ES-I3 (cell line): Measurements from ENCODE around the gene OR52I2.

Experiments used
- H3K36me3 ChIP-seq: 2 replicates; pipeline ENCODE4 v1.6.1; 2013; ENCODE audit warnings: mild to moderate bottlenecking, low read length, control low read depth, moderate library complexity; ENCODE audit not compliant: insufficient read depth
- H3K4me1 ChIP-seq: 2 replicates; pipeline ENCODE4 v1.6.1; 2013; ENCODE audit warnings: mild to moderate bottlenecking, control low read depth, low read length; ENCODE audit not compliant: insufficient read depth
- H3K9ac ChIP-seq: 2 replicates; pipeline ENCODE4 v1.6.1; 2013; ENCODE audit warnings: low read depth, mild to moderate bottlenecking, low read length, moderate library complexity
- H3K9me3 ChIP-seq: 2 replicates; pipeline ENCODE4 v1.6.1; 2013; ENCODE audit warnings: mild to moderate bottlenecking, low read length, moderate library complexity; ENCODE audit not compliant: control insufficient read depth, insufficient read depth

Gene OR52I2

GRCh38 chr11:4581443-4581842 lies at the start of gene OR52I2:
TSS of gene OR52I2 (plus strand) at chr11:4581743.
- Histone ChIP-seq H3K9me3 (no peaks in the 10 kb centered on the region), H3K36me3 (no peaks in the 10 kb centered on the region), H3K4me1 (no peaks in the 10 kb centered on the region), H3K9ac (no peak within 1 kb of the TSS)

GRCh38 chr11:4539603-4540219 lies 41.8 kb upstream of the OR52I2 start:
- no peaks in the 10 kb centered on the region for H3K4me1 ChIP-seq
- no peaks in the 10 kb centered on the region for H3K9me3 ChIP-seq
- H3K9ac ChIP-seq: no peak overlapping the region
- no peaks in the 10 kb centered on the region for H3K36me3 ChIP-seq

GRCh38 chr11:4541071-4541470 lies 40.5 kb upstream of the OR52I2 start:
- no peaks in the 10 kb centered on the region for H3K36me3 ChIP-seq
- H3K4me1 ChIP-seq: no peaks in the 10 kb centered on the region
- no peaks in the 10 kb centered on the region for H3K9me3 ChIP-seq
- no peak overlapping the region for H3K9ac ChIP-seq

- Histone ChIP-seq H3K4me1 (no peaks in the 10 kb centered on the region), H3K36me3 (no peaks in the 10 kb centered on the region), H3K9ac (no peak overlapping the region), H3K9me3 (no peaks in the 10 kb centered on the region)
Measured at GRCh38 chr11:4543561-4543960, 38.0 kb upstream of the OR52I2 start.

GRCh38 chr11:4544891-4545290 lies 36.7 kb upstream of the OR52I2 start, which contains the start of gene OR52M1:
TSS of gene OR52M1 (plus strand) at chr11:4545191. CDS start at chr11:4545191, 0 bp downstream.
- no peaks in the 10 kb centered on the region for H3K9me3 ChIP-seq
- no peaks in the 10 kb centered on the region for H3K4me1 ChIP-seq
- H3K9ac ChIP-seq: no peak within 1 kb of the TSS
- no peaks in the 10 kb centered on the region for H3K36me3 ChIP-seq

GRCh38 chr11:4546878-4547277 lies 34.7 kb upstream of the OR52I2 start:
- no peak overlapping the region for H3K9ac ChIP-seq
- no peaks in the 10 kb centered on the region for H3K36me3 ChIP-seq
- no peaks in the 10 kb centered on the region for H3K4me1 ChIP-seq
- H3K9me3 ChIP-seq: no peaks in the 10 kb centered on the region

- Histone ChIP-seq H3K9me3 (no peaks in the 10 kb centered on the region), H3K4me1 (no peaks in the 10 kb centered on the region), H3K9ac (no peak overlapping the region), H3K36me3 (no peaks in the 10 kb centered on the region)
Measured at GRCh38 chr11:4547416-4547815, 34.1 kb upstream of the OR52I2 start.

- no peaks in the 10 kb centered on the region for H3K36me3 ChIP-seq
- no peaks in the 10 kb centered on the region for H3K4me1 ChIP-seq
- no peak overlapping the region for H3K9ac ChIP-seq
- H3K9me3 ChIP-seq: no peaks in the 10 kb centered on the region
Measured at GRCh38 chr11:4551346-4551979, 30.1 kb upstream of the OR52I2 start.

GRCh38 chr11:4559527-4560440 lies 21.8 kb upstream of the OR52I2 start:
- Histone ChIP-seq H3K4me1 (no peaks in the 10 kb centered on the region), H3K9ac (no peak overlapping the region), H3K36me3 (no peaks in the 10 kb centered on the region), H3K9me3 (no peaks in the 10 kb centered on the region)

- Histone ChIP-seq H3K9ac (no peak overlapping the region), H3K4me1 (no peaks in the 10 kb centered on the region), H3K36me3 (no peaks in the 10 kb centered on the region), H3K9me3 (no peaks in the 10 kb centered on the region)
Measured at GRCh38 chr11:4560467-4560866, 21.1 kb upstream of the OR52I2 start.

GRCh38 chr11:4565371-4565770 lies 16.2 kb upstream of the OR52I2 start:
- Histone ChIP-seq H3K9ac (no peak overlapping the region), H3K4me1 (no peaks in the 10 kb centered on the region)

GRCh38 chr11:4569075-4569474 lies 12.5 kb upstream of the OR52I2 start:
- Histone ChIP-seq H3K9me3 (no peaks in the 10 kb centered on the region), H3K4me1 (peaks cover 9% of the 10 kb centered on the region; the same call in 1 of the 2 replicates), H3K36me3 (no peaks in the 10 kb centered on the region), H3K9ac (no peak overlapping the region)

More at GRCh38 chr11:4565371-4565770, 16.2 kb upstream of the OR52I2 start:
- Histone ChIP-seq H3K36me3 (no peaks in the 10 kb centered on the region), H3K9me3 (no peaks in the 10 kb centered on the region)

GRCh38 chr11:4576880-4577279 lies 4.7 kb upstream of the OR52I2 start:
- Histone ChIP-seq H3K9me3 (no peaks in the 10 kb centered on the region), H3K36me3 (no peaks in the 10 kb centered on the region), H3K4me1 (peaks cover 2% of the 10 kb centered on the region; the same call in 1 of the 2 replicates), H3K9ac (no peak overlapping the region)

GRCh38 chr11:4577761-4578160 lies 3.8 kb upstream of the OR52I2 start:
- H3K9ac ChIP-seq: no peak overlapping the region
- H3K9me3 ChIP-seq: no peaks in the 10 kb centered on the region
- no peaks in the 10 kb centered on the region for H3K4me1 ChIP-seq
- no peaks in the 10 kb centered on the region for H3K36me3 ChIP-seq
